HUES64 (cell line): ENCODE measurements around the gene SULT1E1.

Experiments
- H3K27ac ChIP-seq: 2 replicates; pipeline ENCODE4 v1.7.0; 2013; ENCODE audit warnings: low read depth, low read length, inconsistent platforms
- H3K27me3 ChIP-seq: 2 replicates; pipeline ENCODE4 v1.6.1; 2013; ENCODE audit warnings: mild to moderate bottlenecking, low read length; ENCODE audit not compliant: insufficient read depth
- H3K36me3 ChIP-seq: 2 replicates; pipeline ENCODE4 v1.6.1; 2013; ENCODE audit warnings: mild to moderate bottlenecking, low read length; ENCODE audit not compliant: insufficient read depth
- H3K4me1 ChIP-seq: 2 replicates; pipeline ENCODE4 v1.6.1; 2013; ENCODE audit warnings: mild to moderate bottlenecking, low read length, moderate library complexity; ENCODE audit not compliant: insufficient read depth
- H3K4me3 ChIP-seq: 2 replicates; pipeline ENCODE4 v1.5.1; 2013; ENCODE audit warnings: mild to moderate bottlenecking, low read length, moderate library complexity
- H3K9ac ChIP-seq: 2 replicates; pipeline ENCODE4 v1.6.1; 2013; ENCODE audit warnings: mild to moderate bottlenecking, low read depth, low read length
- H3K9me3 ChIP-seq: 2 replicates; pipeline ENCODE4 v1.6.1; 2013; ENCODE audit warnings: low read depth, low read length; ENCODE audit not compliant: insufficient read depth
- WGBS: fragments of 150-250, 120-280 bp; methylation state at CpG from one replicate; pipeline ENCODE4 v1.1.7; 2013; ENCODE audit warnings: missing lambda C conversion rate; 5-methylcytosine and 5-hydroxymethylcytosine counted together

The SULT1E1 gene

DNA sequence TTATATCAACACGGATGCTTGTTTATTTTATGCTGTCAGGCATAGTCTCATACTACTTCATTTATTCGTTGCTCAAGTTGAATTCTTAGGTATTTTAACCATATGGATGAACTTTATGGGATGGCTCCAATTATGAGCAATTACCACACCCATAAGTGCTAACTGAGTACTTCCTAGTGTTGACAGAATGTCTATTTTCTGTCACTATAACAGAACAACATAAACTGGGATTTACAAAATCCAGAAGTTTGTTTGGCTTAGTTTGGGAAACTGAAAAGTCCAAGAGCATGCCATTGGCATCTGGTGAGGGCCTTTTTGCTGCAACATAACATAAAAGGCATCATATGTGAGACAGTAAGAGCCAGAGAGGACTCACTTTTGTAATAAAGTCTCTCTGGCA is 21.0 kb downstream of the SULT1E1 start:
- Histone ChIP-seq H3K9ac (no peak overlapping the region), H3K4me1 (no peaks in the 10 kb centered on the region), H3K36me3 (no peaks in the 10 kb centered on the region), H3K27ac (no peak overlapping the region), H3K9me3 (no peaks in the 10 kb centered on the region), H3K27me3 (no peaks in the 10 kb centered on the region), H3K4me3 (no peak overlapping the region)
- WGBS: no CpG with 5 or more reads among the region's 2 CpGs

DNA sequence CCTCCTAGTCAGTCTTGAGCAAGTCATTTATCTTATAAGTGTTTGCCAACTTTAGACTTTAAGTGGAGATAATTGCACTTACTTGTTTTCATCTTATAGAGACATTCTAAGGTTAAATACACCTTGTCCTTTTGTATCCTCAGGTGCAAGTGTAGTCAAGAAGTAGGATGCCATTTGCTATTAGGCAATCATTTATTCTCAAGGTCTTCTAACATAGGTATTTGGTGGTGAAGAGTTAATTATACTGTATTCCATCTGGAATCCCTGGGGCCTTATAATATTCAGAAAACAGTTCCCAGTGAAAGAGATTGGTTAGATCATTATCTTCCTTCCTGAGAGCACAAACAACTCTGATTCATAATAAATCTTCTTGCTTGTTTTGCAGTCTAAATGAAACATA is 23.7 kb downstream of the SULT1E1 start:
- Histone ChIP-seq H3K27me3 (no peaks in the 10 kb centered on the region), H3K27ac (no peak overlapping the region), H3K36me3 (no peaks in the 10 kb centered on the region), H3K4me3 (no peak overlapping the region), H3K9ac (no peak overlapping the region), H3K4me1 (peaks cover 2% of the 10 kb centered on the region; the same call in 1 of the 2 replicates), H3K9me3 (no peaks in the 10 kb centered on the region)

DNA sequence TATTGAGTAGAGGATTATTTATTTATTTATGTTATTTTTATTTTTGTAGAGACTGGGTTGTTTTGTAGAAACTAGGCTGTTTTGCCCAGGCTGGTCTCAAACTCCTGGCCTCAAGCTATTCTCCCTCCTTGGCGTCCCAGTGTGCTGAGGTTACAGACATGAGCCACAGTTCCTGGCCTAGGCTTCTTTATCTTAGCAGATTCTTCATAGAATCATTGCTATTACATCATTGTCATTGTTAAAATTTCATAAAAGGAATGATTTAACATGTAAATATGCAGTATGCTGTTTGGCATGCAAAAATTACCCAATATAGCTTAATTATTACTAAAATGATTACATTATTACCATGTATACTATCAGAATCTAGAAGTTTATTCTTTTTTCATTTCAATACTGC is 24.2 kb downstream of the SULT1E1 start:
- 83% methylated on average over 1 of the region's 1 CpG for WGBS

DNA sequence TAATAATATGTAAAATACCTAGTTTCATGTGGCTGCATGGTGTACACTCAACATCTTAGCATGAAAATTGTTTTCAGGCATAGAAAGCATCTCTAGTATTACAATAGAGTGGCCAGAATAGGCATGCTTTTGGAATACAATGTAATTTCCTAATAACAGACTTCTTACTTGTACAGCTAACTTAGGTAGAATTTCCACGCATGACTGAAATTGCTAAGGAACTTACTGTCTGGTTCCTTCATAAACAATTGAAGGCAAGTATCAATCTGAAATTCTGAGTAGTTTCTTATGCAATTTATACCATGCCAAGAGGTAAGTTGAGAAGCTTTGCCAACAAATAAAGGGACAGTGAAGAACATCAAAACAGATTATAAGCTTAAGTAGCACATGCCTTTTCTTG is 26.7 kb downstream of the SULT1E1 start:
- Histone ChIP-seq H3K36me3 (no peaks in the 10 kb centered on the region), H3K9me3 (0 out of 2 replicates have a peak, but pooled peaks cover 2% of the 10 kb centered on the region), H3K4me1 (peaks cover 8% of the 10 kb centered on the region), H3K9ac (no peak overlapping the region), H3K4me3 (no peak overlapping the region), H3K27me3 (no peaks in the 10 kb centered on the region), H3K27ac (no peak overlapping the region)
- 100% methylated on average over 1 of the region's 1 CpG for WGBS

More for the DNA sequence above, 24.2 kb downstream of the SULT1E1 start:
- H3K9me3 ChIP-seq: no peaks in the 10 kb centered on the region
- H3K9ac ChIP-seq: no peak overlapping the region
- peaks cover 7% of the 10 kb centered on the region for H3K4me1 ChIP-seq
- no peak overlapping the region for H3K27ac ChIP-seq
- H3K4me3 ChIP-seq: no peak overlapping the region
- no peaks in the 10 kb centered on the region for H3K36me3 ChIP-seq
- H3K27me3 ChIP-seq: no peaks in the 10 kb centered on the region

DNA sequence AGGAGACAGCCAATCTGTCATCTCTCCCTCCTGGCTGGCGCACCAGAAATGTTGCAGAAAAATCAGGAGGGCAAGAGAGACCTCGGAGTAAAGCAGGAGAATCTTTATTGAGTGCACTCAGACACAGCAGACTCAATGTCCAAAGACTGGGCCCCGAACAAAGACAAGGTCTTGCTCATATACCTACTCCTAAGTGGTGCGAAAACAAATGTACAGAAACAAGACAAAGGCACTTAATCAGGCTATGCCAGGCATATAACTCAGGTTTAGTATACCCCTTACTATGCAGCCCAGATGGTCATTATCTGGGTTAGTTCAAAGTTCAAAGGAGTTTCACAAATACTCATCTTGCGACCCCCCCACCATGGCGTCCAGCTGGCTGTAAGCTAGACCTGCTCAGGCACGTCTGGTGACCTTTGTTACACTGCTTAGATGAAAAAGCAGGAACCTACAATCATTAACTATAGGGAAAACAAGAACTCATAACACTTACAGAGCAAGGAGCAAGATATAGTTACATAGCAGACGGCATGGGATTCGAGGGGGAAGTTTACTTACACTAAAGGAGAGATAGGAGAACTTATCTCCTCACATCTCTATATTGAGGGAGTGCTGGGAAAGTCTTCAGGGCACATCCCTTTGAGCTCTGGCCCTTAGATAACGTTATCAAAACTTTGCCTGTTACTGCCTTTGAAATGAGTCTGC is 27.5 kb downstream of the SULT1E1 start:
- WGBS: 91% methylated on average over 8 of the region's 10 CpGs
- Histone ChIP-seq H3K4me1 (peaks cover 8% of the 10 kb centered on the region), H3K9ac (no peak overlapping the region), H3K27ac (no peak overlapping the region), H3K27me3 (no peaks in the 10 kb centered on the region), H3K9me3 (0 out of 2 replicates have a peak, but pooled peaks cover 2% of the 10 kb centered on the region), H3K36me3 (no peaks in the 10 kb centered on the region), H3K4me3 (no peak overlapping the region)

DNA sequence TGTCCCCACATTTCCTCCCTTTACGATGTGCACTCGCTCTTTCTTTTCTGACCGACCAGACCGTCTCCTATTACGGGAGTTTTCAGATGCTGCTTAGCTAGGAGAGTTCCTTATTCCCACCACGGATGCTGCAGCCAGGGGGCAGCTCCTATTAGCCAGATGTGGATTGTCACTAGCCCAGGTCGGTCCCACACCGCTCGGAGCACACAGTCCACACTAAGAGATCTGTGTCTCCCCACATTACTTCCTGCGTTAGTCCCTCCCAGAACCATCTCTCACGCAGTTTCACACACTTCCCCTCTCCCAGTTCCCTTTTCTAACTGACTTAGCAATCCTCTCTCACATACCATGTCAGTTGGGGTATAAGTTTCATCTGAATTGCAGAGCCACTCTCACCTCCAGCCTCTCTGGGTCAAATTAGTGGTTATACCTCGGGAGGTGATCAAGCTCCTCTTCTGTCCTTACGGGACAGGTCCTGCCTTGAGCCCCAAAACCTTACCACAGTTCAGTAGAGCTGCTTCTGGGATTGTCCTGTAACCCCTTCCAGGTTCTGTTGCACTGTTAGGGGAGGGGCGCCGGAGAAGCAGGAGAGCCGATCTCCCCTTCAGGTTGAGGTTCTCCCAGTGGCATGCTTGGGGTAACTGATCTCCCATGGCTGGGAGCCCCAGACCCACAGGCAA is 28.2 kb downstream of the SULT1E1 start:
- Histone ChIP-seq H3K27me3 (no peaks in the 10 kb centered on the region), H3K4me3 (no peak overlapping the region), H3K9ac (no peak overlapping the region), H3K27ac (no peak overlapping the region), H3K4me1 (peaks cover 8% of the 10 kb centered on the region), H3K36me3 (no peaks in the 10 kb centered on the region), H3K9me3 (0 out of 2 replicates have a peak, but pooled peaks cover 2% of the 10 kb centered on the region)
- 92% methylated on average over 16 of the region's 16 CpGs for WGBS

DNA sequence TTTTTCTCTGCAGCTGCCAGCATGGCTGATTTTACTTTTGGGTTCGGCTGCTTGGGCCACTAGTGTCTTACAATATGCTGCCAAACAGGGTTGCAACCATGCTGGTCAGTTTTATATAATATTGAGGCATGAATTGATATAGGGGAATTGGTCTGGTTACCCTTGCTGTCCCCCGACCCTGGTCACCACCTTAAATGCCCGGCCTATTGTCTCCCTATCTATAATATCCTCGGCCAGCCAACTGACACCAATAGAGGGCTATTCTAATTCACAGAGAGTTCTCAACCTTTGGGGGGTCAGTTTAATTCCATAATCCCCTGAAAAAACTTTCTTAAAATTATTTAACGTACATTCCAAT is 28.7 kb downstream of the SULT1E1 start:
- Histone ChIP-seq H3K27ac (no peak overlapping the region), H3K9ac (no peak overlapping the region), H3K36me3 (no peaks in the 10 kb centered on the region), H3K27me3 (no peaks in the 10 kb centered on the region), H3K4me1 (peaks cover 8% of the 10 kb centered on the region), H3K4me3 (no peak overlapping the region), H3K9me3 (0 out of 2 replicates have a peak, but pooled peaks cover 2% of the 10 kb centered on the region)
- 94% methylated on average over 5 of the region's 5 CpGs for whole genome bisulfite sequencing

DNA sequence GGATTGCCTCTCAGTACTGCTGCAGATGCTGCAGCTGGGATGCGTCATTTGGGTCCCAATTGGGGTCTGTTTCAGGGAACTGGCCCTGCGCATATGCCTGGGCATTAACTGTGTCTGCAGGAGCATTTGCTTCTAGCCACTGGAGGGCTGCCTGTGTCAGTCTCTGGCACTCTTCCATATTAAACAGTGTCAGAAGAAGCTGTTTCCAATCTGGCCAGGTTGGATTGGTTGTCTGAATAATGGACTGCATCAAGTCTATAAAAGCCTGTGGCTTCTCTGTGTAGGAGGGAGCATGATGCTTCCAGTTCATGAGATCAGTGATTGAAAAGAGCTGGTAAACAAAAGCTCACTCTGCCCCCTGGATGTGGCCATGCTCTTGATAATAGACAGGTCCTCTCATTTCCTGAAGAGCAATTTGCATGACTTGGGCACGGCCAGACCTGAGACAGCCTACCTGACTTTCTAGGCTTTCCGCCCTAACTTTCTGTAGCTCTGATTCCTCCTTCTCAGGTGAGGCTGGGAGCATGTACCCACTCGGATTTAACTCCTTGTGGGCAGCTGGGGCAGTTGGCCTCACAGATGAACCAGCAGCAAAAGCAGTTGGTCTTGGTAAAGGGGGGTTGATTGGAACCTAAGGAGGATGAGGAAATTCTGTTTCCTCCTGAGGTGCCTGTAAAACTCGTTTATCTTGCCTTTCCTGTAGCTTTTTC is 29.2 kb downstream of the SULT1E1 start:
- Histone ChIP-seq H3K27ac (no peak overlapping the region), H3K36me3 (no peaks in the 10 kb centered on the region), H3K9me3 (0 out of 2 replicates have a peak, but pooled peaks cover 2% of the 10 kb centered on the region), H3K27me3 (no peaks in the 10 kb centered on the region), H3K4me3 (no peak overlapping the region), H3K4me1 (peaks cover 8% of the 10 kb centered on the region), H3K9ac (no peak overlapping the region)
- 81% methylated on average over 6 of the region's 6 CpGs for WGBS

DNA sequence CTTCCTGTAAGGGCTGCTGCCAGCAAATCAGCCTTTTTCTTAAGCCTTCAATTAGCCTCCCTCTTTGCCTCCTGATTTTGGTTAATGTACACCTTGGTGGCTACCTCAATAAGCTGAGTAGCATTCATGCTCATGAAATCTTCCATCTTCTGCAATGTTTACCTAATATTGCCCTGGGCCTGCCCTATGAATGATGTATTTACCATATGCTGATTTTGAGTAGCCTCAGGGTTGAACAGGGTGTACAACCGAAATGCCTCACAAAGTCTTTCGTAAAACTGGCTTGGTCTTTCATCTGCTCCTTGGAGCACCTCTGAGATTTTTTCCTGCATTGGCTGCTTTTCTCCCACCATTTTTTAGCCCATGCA is 29.8 kb downstream of the SULT1E1 start:
- Histone ChIP-seq H3K9ac (no peak overlapping the region), H3K27ac (no peak overlapping the region), H3K36me3 (no peaks in the 10 kb centered on the region), H3K27me3 (no peaks in the 10 kb centered on the region), H3K4me3 (no peak overlapping the region), H3K4me1 (peaks cover 8% of the 10 kb centered on the region), H3K9me3 (0 out of 2 replicates have a peak, but pooled peaks cover 2% of the 10 kb centered on the region)
- 97% methylated on average over 2 of the region's 2 CpGs for WGBS

DNA sequence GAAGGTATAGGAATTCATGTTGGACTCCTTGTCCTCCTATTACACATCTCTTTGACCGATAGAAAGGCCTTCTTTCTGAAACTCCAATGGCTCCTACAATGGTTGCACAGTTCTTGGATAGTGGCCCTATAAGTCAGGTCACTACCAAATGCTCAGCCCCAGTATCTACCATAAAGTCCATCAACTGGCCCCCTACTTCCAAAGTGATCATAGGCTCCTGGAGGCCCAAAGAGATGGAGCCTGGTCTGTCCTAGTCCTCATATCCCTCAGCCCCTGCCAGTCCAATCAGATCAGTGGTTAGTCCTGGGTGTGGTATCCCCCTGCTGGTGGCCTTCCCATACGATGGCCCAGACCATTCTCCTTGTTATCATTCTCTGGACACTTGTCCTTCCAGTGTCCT is 30.3 kb downstream of the SULT1E1 start:
- WGBS: 92% methylated on average over 2 of the region's 2 CpGs
- 0 out of 2 replicates have a peak, but pooled peaks cover 2% of the 10 kb centered on the region for H3K9me3 ChIP-seq
- H3K9ac ChIP-seq: no peak overlapping the region

DNA sequence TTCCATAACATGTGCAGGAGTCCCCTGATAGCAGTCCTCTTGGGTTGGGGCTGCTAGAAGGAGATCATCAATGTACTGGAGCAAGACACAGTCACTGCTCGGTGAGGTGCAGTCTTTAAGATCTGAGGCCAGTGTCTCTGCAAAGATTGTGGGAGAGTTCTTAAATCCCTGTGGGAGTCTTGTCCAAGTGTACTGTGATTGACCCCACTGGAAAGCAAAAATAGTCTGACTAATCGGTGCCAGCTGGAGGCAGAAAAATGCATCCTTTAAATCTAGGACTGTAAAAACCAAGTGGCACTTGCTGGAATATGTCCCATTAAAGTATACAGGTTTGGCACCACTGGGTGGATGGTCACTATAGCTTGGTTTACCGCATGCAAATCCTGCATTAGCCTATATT is 31.1 kb downstream of the SULT1E1 start:
- no peaks in the 10 kb centered on the region for H3K36me3 ChIP-seq
- no peaks in the 10 kb centered on the region for H3K27me3 ChIP-seq
- H3K27ac ChIP-seq: no peak overlapping the region
- no peak overlapping the region for H3K9ac ChIP-seq
- 97% methylated on average over 3 of the region's 3 CpGs for WGBS
- H3K4me3 ChIP-seq: no peak overlapping the region
- H3K9me3 ChIP-seq: 0 out of 2 replicates have a peak, but pooled peaks cover 2% of the 10 kb centered on the region
- peaks cover 8% of the 10 kb centered on the region for H3K4me1 ChIP-seq

More for the DNA sequence above, 30.3 kb downstream of the SULT1E1 start:
- no peaks in the 10 kb centered on the region for H3K36me3 ChIP-seq
- H3K27ac ChIP-seq: no peak overlapping the region
- H3K4me3 ChIP-seq: no peak overlapping the region
- H3K4me1 ChIP-seq: peaks cover 8% of the 10 kb centered on the region
- H3K27me3 ChIP-seq: no peaks in the 10 kb centered on the region
